HG03571 (cell line): ENCODE results near the gene CDH11.

Experiments
- ATAC-seq: cut with Tn5 transposase; IDR thresholded peaks from one replicate; pipeline ENCODE4 v1.9.1; 2021; ENCODE audit not compliant: unreplicated experiment

Gene CDH11

GRCh38 chr16:65117811-65118448, 3.9 kb downstream of the CDH11 start:
- peak; percentile 74 for ATAC-seq

GRCh38 chr16:65116818-65117430, 4.9 kb downstream of the CDH11 start:
- no peak for ATAC-seq

- ATAC-seq: no peak
These were observed 5.6 kb downstream of the CDH11 start for GRCh38 chr16:65116216-65116615.

GRCh38 chr16:65114527-65114926, 7.3 kb downstream of the CDH11 start:
- ATAC-seq: no peak

GRCh38 chr16:65113441-65113840, 8.4 kb downstream of the CDH11 start:
- ATAC-seq: no peak

- ATAC-seq: no peak
These were observed 10.6 kb downstream of the CDH11 start for GRCh38 chr16:65111306-65111705.

GRCh38 chr16:65106757-65107156, 15.1 kb downstream of the CDH11 start:
- no peak for ATAC-seq

- no peak for ATAC-seq
These were observed 16.7 kb downstream of the CDH11 start for GRCh38 chr16:65105171-65105570.

GRCh38 chr16:65104471-65104870, 17.4 kb downstream of the CDH11 start:
- no peak for ATAC-seq

GRCh38 chr16:65102326-65102725, 19.5 kb downstream of the CDH11 start:
- no peak for ATAC-seq

- no peak for ATAC-seq
These were observed 20.9 kb downstream of the CDH11 start for GRCh38 chr16:65101009-65101408.

- no peak for ATAC-seq
These were observed 22.3 kb downstream of the CDH11 start for GRCh38 chr16:65099607-65100006.

GRCh38 chr16:65098916-65099315, 22.9 kb downstream of the CDH11 start:
- ATAC-seq: no peak

- ATAC-seq: no peak
These were observed 24.6 kb downstream of the CDH11 start for GRCh38 chr16:65097296-65097695.

GRCh38 chr16:65095906-65096305, 26.0 kb downstream of the CDH11 start:
- no peak for ATAC-seq

- ATAC-seq: no peak
These were observed 26.7 kb downstream of the CDH11 start for GRCh38 chr16:65095090-65095728.

- ATAC-seq: no peak
These were observed 27.9 kb downstream of the CDH11 start for GRCh38 chr16:65094009-65094408.

- ATAC-seq: no peak
These were observed 38.6 kb downstream of the CDH11 start for GRCh38 chr16:65083164-65083857.

GRCh38 chr16:65079549-65079948, 42.3 kb downstream of the CDH11 start:
- ATAC-seq: no peak

- ATAC-seq: no peak
These were observed 44.7 kb downstream of the CDH11 start for GRCh38 chr16:65077181-65077580.

- ATAC-seq: no peak
These were observed 46.0 kb downstream of the CDH11 start for GRCh38 chr16:65075877-65076276.
